SH-SY5Y (cell line): ENCODE data around the gene WBP2NL.

Experiments
- GATA2 ChIP-seq: IDR thresholded peaks from 2 replicates; pipeline ENCODE4 v1.6.1; 2011; ENCODE audit warnings: mild to moderate bottlenecking, low read depth, low read length
- GATA3 ChIP-seq: IDR thresholded peaks from 2 replicates; pipeline ENCODE4 v1.6.1; 2011; ENCODE audit warnings: low read depth, mild to moderate bottlenecking, low read length, moderate library complexity

WBP2NL gene

DNA sequence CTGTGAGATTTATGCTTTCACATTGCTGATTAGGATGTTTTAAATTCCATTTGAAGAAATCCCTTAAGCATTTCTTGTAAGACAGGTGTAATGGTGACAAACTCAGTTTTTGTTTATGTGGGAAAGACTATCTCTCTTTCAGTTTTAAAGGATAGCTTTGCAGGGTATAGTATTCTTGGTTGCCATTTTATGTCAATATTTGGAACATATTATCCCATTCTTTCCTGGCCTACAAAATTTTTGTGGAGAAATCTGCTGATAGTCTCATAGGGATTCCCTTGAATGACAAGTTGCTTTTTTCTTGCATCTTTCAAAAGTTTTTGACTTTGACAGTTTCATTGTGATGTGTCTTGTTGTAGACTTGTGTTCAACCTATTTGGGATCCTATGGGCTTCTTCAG, 43.2 kb downstream of the WBP2NL start:
- no peak for TF ChIP-seq GATA2
- no peak for TF ChIP-seq GATA3

DNA sequence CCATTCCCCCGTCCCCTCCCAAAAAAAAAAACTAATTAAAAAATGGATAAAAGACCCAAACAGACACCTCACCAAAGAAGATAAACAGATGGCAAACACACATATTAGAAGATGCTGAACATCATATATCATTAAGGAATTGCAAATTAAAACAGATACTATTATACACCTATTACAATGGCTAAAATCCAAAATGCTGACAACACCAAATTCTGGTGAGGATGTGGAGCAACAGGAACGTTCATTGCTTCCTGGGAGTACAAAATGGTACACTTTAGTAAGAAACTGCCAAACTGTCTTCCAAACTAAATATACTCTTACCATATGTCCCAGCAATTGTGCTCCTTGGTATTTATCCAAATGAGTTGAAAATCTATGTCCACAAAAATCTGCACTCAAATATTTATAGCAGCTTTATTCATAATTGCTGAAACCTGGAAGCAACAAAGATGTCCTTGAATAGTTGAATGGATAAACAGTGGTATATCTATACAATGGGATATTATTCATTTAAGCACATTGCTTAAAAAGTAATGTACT, 52.1 kb downstream of the WBP2NL start:
- no peak for TF ChIP-seq GATA3
- TF ChIP-seq GATA2 = no peak

DNA sequence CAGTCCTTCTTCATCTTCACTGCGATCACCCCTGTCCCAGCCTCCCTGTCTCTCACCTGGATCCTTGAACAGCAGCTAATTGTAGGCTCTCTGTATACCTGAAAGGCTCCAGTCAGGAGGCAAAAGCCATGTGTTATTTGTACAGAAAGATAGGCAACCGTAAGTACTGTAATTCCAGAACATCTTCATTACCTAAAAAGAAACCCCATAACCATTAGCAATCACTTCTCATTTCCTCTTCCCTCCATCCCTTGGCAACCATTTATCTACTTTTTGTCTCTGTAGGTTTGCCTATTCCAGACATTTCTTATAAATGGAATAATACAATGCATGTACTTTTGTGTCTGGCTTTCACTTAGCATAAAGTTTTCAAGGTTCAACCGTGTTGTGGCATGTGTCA, 54.2 kb downstream of the WBP2NL start:
- TF ChIP-seq GATA2 = no peak
- TF ChIP-seq GATA3 = no peak

DNA sequence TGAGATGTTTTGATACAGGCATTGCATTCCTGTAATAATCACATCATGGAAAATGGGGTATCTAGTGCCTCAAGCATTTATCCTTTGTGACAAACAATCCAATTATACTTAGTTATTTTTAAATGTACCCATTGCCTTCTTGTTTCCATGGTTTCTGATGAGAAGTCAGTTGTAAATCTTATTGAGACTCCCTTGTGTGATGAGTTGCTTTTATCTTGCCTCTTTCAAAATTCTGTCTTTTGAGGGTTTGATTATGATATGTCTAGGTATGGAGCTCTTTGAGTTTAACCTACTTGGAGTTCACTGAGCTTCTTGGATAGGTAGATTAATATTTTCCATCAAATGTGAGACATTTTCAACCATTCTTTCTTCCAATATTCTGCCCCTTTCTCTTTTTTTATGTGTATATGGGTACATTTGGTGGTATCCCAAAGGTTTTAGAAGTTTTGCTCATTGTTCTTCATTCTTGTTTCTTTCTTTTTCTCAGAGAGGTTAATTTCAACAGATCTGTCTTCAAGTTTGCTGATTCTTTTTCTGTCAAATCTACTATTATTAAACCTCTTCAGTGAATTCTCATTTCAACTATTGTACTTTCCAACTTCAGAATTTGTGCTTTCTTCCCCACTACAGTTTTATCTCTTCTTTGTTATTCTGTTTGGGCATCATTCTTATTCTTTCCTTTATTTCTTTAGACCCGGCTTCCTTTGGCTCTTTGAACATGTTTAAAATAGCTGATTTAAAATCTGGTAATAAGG, 58.3 kb downstream of the WBP2NL start:
- TF ChIP-seq GATA3 (no peak), GATA2 (no peak)

DNA sequence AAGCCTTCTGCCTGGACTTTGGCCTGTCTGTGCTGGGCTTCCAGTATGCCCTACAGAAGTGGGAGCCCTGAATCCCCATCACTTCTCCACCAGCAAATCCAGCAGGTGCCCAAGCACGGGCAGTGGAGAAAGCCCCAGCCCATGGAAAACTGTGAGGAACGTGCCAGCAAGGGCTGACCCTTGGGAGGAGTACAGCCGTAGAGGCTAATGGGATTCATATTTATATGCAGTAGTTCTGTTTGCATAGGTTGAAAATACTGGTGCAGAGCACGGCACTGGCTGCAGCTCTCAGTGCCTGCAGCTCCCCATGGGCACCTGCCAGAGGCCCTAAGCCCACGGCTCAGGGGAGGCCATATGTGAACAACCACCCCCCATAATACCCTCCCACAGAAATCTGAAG, 61.9 kb downstream of the WBP2NL start:
- TF ChIP-seq GATA3 (no peak), GATA2 (no peak)

DNA sequence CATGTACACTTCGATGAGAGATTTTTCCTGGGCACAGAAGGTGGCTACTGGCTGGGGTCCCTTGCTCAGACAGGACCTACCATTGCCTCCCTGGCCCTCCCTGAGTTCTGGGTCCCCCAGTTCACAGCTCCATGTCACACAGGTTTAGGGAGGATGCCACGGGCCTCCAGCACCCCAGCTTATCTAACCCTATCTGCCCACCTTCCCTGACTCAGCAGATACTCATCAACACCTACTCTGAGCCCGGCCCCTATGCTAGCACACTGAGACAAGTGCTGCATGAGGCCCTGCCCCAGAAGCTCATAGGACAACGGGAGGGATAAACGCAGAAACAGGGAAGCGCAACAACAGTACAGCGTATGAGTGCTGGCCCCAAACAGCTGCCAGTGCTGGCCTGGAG, 62.5 kb downstream of the WBP2NL start:
- TF ChIP-seq GATA2 (no peak), GATA3 (no peak)

DNA sequence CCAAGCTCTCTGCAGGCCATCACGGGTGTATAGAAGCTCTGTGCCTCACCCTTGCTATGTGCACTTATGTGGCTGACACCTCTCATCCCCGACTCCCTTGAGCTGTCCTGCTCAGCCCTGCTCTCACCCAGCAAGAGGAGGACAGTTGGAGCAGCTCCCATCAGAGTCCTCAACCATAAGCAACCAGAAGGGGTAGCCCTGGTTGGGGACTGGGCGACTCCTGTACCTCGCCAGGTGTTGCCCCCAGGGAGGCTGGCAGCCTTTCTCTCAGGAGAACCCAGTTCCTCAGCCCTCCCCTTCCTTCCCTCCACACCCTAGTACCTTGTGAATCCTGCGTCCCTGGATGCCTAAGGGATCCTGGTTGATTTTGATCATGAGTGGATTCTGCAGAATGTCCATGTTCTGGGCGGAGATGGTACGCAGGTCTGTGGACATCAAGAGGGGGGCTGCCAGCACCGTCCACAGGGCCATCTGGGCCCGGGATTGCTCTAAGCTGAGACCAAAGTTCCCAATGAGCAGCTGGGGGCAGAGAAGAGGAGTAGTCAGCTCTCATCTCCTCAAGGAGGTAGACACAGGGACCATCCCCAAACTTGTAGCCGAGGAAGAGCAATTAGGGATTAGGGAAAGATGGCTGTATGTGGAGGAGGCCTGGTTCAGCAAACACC, 64.0 kb downstream of the WBP2NL start:
- TF ChIP-seq GATA3 (no peak), GATA2 (no peak)

DNA sequence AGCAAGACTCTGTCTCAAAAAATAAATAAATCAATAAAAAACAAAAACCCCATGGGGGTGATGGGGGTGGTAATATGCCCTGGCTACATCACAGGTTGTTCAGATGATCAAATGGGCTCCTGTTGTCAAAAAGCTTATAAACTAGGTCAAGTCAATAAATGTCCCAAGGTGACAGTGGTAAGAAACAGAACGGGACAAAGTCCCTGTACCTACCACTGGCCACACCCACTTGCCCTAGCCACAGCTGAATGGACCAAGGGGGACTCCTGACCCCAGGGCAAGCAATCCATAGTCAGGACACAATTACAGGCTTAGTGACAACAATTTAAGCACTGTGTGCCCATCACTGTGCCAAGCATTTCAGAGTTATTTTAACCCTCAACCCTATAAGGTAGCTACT, 66.0 kb downstream of the WBP2NL start:
- no peak for TF ChIP-seq GATA3
- TF ChIP-seq GATA2 = no peak

DNA sequence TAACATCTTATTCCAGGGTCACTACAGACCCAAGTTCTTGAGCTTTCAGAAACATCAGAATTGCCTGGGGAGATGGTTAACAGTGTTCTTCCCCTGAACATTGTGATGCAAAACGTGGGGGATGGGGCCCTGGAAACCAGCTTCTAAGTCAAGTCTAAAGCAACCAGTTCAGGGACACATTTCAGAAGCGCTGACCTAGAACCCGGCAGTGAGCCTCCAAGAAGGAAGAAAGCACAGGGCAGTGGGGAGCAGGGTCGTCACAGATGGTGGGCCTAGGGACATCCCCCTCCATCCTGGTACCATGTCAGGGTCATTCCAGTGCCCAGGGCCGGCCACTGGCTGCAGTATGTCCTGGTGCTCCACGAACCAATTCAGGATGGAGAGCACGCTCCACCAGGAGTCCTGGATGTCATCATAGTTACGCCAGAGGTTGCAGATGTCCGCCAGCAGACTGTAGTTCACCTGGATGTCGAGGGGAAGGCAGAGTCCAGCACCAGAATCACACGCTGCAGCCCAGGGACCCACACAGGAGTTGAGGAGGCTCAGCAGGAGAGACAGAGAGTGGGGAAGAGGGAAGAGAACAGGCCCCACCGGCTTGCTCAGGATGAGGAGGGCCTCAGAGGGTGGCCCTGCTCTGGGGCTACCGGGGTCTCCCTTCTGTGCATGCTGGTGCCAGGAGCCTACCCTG, 67.0 kb downstream of the WBP2NL start:
- TF ChIP-seq GATA3 (no peak), GATA2 (no peak)

DNA sequence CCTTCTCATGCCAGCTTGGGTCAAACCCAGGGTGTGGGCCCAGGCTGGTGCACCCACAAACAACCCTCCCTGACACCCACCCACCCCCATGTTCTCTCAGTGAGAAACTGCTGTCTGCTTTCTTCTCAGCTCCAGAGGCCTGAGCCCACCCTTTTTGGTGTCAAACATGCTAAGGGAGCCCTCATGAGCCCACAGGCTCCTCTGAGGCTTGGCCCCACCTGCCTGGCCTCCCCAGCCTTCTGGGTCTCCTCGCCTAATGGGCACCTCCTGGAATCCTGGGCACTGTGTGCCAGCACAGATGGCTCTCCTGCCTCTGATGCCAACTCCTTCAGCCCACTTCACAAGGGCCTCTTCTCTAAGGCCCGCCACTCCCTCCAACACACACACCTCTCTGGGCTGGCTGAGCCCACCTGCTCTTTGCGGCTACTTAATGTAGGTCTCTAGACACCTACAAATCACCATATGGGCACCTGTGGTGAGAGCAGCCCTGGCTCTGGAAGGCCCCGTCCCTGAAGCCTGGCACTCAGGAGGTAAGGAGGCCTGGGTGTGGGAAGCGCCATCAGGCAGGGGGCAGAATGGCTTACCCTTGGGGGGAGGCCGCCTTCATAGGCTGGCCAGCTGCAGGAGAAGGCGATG, 67.7 kb downstream of the WBP2NL start:
- TF ChIP-seq GATA2 (no peak), GATA3 (no peak)

DNA sequence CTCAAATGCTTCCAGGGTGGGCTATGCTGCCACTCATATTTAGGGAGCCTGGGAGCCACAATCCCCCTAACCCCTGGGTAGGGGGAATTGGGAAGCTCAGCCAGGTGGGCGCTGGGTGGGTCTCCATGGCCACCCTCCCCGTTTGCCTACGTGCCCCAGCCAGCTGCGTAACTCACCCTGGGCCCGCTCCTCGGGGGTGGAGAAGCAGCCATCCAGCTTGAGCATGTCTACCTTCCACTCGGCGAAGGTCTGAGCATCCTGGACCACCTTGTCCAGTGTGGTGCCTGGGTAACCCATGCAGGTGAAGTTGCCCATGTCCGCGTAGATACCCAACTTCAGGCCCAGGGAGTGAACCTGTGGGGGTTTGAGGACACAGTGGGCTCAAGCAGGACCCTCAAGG, 68.3 kb downstream of the WBP2NL start:
- TF ChIP-seq GATA3 (no peak), GATA2 (no peak)

DNA sequence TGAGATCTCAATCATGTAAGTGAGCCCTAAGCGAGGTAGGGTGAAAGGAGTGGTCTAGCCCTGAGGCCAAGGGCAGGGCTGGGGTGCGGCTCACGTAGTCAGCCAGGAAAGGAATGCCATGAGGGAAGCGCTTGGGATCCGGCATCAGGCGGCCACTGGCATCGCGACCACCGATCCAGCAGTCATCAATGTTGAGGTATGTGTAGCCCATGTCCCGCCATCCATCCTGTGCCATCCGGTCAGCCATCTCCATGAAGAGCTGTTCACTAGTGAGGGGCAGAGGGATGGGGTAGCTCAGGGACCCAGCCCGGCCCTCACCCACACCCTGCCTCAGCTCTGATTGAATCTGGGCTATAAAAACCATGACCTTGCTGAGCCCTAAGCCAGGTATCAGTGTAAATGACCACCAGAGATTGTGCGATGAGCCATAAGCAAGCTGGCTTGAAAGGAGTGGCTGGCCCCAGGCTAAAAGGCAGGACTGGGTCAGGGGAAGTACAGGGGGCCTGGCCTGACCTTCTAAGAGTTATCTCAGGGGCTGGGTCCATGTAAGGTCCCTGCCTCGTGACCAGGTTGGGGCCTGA, 69.2 kb downstream of the WBP2NL start:
- TF ChIP-seq GATA3 = no peak
- no peak for TF ChIP-seq GATA2

DNA sequence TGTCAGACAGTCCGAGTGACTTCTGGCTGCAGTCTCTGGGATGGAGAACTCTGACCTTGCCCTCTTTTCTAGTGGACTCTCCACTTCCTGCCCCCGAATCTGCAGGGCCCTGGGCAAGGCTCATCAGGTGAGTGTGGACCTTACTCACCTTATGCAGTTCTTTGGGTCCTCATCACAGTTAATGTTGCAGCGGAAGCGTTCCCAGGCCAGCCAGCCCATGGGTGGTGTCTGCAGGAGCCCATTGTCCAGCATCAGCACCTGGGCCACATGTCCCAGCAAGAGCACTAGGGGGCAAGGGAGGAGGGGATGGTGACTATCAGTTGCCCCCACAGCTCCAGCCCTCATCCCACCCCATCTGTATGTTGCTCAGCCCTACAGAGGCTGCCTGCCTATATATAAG, 69.7 kb downstream of the WBP2NL start:
- TF ChIP-seq GATA3 (no peak), GATA2 (no peak)
